ENCODE results near the gene BCAS3. TPM values are rescaled to one million over a fixed set of nuclear protein-coding genes. Genes with fewer than 3 reads are reported as not detected.
"Not testable (repeated sequence)": the region's sequence is repeated elsewhere in the genome, so short reads cannot be mapped to it uniquely, and the experiment has no call there.

The BCAS3 gene
- total RNA-seq, 1 donor from 2014 or later: 43.6 TPM

GRCh38 chr17:61345061-61345460 lies 667.4 kb downstream of the BCAS3 start:
- no peak for DNase-seq

GRCh38 chr17:61345825-61346666 lies 668.4 kb downstream of the BCAS3 start:
- DNase-seq: no peak

GRCh38 chr17:61349350-61349749 lies 671.7 kb downstream of the BCAS3 start:
- no peak for DNase-seq

- no peak for DNase-seq
Measured at GRCh38 chr17:61351745-61352407, 674.2 kb downstream of the BCAS3 start.

GRCh38 chr17:61352408-61352770 lies 674.7 kb downstream of the BCAS3 start:
- no peak for DNase-seq

GRCh38 chr17:61352781-61353491 lies 675.3 kb downstream of the BCAS3 start:
- DNase-seq: no peak

GRCh38 chr17:61353615-61354014 lies 676.0 kb downstream of the BCAS3 start:
- DNase-seq: no peak

GRCh38 chr17:61354895-61355874 lies 677.5 kb downstream of the BCAS3 start:
- DNase-seq: no peak

- DNase-seq: not testable (repeated sequence)
Measured at GRCh38 chr17:61357061-61357460, 679.4 kb downstream of the BCAS3 start.

- not testable (repeated sequence) for DNase-seq
Measured at GRCh38 chr17:61359513-61359912, 681.9 kb downstream of the BCAS3 start.

- no peak for DNase-seq
Measured at GRCh38 chr17:61360318-61360943, 682.8 kb downstream of the BCAS3 start.

GRCh38 chr17:61361084-61361483 lies 683.4 kb downstream of the BCAS3 start:
- no peak for DNase-seq

GRCh38 chr17:61362396-61362795 lies 684.7 kb downstream of the BCAS3 start:
- DNase-seq: no peak

- no peak for DNase-seq
Measured at GRCh38 chr17:61362852-61363600, 685.4 kb downstream of the BCAS3 start.

- no peak for DNase-seq
Measured at GRCh38 chr17:61363601-61364462, 686.2 kb downstream of the BCAS3 start.

GRCh38 chr17:61364463-61364846 lies 686.8 kb downstream of the BCAS3 start:
- no peak for DNase-seq

- DNase-seq: no peak
Measured at GRCh38 chr17:61366076-61366714, 688.5 kb downstream of the BCAS3 start.

GRCh38 chr17:61366715-61367413 lies 689.2 kb downstream of the BCAS3 start:
- DNase-seq: no peak

Data from skin of body (tissue), 2 donors.